ENCODE results near the gene PNPLA7. TPM values are rescaled to one million over a fixed set of nuclear protein-coding genes. Genes with fewer than 3 reads are reported as not detected.

PNPLA7 gene
- total RNA-seq, 1 experiment from 2014 or later: 0.90 TPM

DNA sequence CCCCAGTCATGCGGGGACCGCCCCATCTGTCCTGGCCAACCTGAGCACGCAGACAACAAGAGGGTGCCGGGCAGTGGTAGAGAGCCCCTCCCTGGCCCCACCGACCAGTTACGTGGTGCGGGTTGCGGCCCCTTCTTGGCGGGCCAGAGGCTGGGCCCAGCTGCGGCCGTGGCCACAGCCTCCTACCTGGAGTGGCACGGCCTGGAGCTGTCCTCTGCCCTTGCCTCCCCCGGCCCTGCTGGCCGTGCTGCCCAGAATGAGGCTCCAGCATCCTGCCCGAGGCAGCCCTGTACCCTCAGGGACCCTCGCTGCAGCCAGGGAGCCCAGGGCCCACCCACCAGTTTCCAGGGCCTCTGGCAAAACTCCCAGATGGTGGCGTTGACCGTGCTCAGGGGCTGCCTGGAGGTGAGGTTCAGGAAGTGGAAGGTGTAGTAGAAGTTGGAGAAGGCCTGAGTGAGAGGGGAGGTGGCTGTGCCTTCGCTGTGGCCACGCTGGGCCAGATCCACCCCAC, 114.8 kb downstream of the PNPLA7 start:
- ChIA-PET POLR2A (ENCODE audit: low non-redundant PET) (no interaction called here), CTCF (no interaction called here)
- Histone ChIP-seq H3K27ac (ENCODE audit: low read depth, low read length, poor library complexity, severe bottlenecking) (no peak overlapping the region), H3K36me3 (ENCODE audit: insufficient read depth, low read length, poor library complexity, severe bottlenecking) (no peaks in the 10 kb centered on the region), H3K27me3 (replicated peaks; ENCODE audit: insufficient read depth, low read depth, low read length, poor library complexity) (no peaks in the 10 kb centered on the region), H3K4me3 (ENCODE audit: low read depth, low read length, poor library complexity, severe bottlenecking) (no peak overlapping the region), H3K4me1 (ENCODE audit: insufficient read depth, low read length, poor library complexity, severe bottlenecking) (no peaks in the 10 kb centered on the region), H3K9me3 (ENCODE audit: low read depth, low read length, poor library complexity, severe bottlenecking) (no peaks in the 10 kb centered on the region)
- no peak for DNase-seq (ENCODE audit: low spot score)
- BruUV-seq (replicated peaks): no TSS peak
- intact Hi-C loops (cut with micrococcal nuclease; ENCODE audit: unreplicated experiment): no loop called here
- TF ChIP-seq CTCF (conservative IDR thresholded peaks at IDR 0.05; ENCODE audit: low read depth, low read length): no peak
- TF ChIP-seq EZH2 (IDR thresholded peaks at IDR 0.05; ENCODE audit: borderline replicate concordance, low read depth, low read length, poor library complexity, severe bottlenecking): no peak

DNA sequence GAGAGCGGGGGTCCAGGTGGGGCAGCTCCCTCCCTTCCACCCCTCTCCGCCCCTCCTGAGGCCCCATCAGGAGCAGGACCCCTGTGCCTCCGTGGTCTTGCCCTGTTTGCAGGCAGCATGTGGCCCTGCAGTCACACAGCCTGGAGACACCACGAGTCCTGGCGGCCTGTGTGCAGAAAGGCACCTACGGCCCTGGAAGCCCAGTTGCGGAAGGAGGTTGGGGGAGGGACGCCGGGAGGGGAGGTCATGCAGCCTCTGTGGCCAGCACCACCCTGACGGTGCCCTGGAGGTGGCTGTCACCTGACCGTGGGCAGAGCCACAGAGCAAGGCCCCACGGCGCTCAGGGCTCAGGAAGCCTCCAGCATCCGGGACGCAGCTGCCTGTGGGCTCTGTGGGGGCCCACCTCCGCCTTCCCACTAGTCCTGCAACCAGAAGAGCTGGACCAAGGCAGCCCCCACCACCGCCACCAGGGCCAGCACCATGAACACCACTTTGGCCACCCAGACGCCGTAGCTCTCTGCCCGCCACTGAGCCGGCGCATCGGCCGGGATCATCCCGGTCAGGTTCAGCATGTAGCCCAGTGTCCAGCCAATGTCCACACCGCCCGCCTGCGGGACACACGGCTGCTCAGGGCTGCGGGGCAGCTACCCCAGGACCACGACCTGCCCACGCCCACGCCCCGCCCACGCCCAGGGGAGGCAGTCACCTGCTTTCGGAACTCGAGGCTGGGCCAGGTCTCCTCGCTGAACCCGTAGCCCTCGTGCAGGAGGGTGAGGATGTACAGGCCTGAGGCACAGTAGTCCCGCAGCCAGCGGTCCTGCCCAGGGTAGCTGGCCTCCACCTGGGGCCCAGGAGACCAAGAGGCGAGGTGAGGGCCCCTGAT, 115.5 kb downstream of the PNPLA7 start:
- CTCF ChIA-PET: no interaction called here
- TF ChIP-seq CTCF (conservative IDR thresholded peaks at IDR 0.05; ENCODE audit: low read depth, low read length): no peak
- TF ChIP-seq EZH2 (IDR thresholded peaks at IDR 0.05; ENCODE audit: borderline replicate concordance, low read depth, low read length, poor library complexity, severe bottlenecking): no peak
- BruUV-seq (replicated peaks): no TSS peak
- no peak overlapping the region for H3K27ac ChIP-seq (ENCODE audit: low read depth, low read length, poor library complexity, severe bottlenecking)
- H3K36me3 ChIP-seq (ENCODE audit: insufficient read depth, low read length, poor library complexity, severe bottlenecking): no peaks in the 10 kb centered on the region
- intact Hi-C loops (cut with micrococcal nuclease; ENCODE audit: unreplicated experiment): no loop called here
- POLR2A ChIA-PET (ENCODE audit: low non-redundant PET): no interaction called here
- H3K9me3 ChIP-seq (ENCODE audit: low read depth, low read length, poor library complexity, severe bottlenecking): no peaks in the 10 kb centered on the region
- H3K4me1 ChIP-seq (ENCODE audit: insufficient read depth, low read length, poor library complexity, severe bottlenecking): no peaks in the 10 kb centered on the region
- no peaks in the 10 kb centered on the region for H3K27me3 ChIP-seq (replicated peaks; ENCODE audit: insufficient read depth, low read depth, low read length, poor library complexity)
- DNase-seq (ENCODE audit: low spot score): no peak
- no peak overlapping the region for H3K4me3 ChIP-seq (ENCODE audit: low read depth, low read length, poor library complexity, severe bottlenecking)

GRCh38 chr9:137433916-137434431, 116.2 kb downstream of the PNPLA7 start:
- BruUV-seq (replicated peaks): no TSS peak
- no peak for DNase-seq (ENCODE audit: low spot score)

More at GRCh38 chr9:137433916-137434431, 116.2 kb downstream of the PNPLA7 start:
- no peaks in the 10 kb centered on the region for H3K27me3 ChIP-seq (replicated peaks; ENCODE audit: insufficient read depth, low read depth, low read length, poor library complexity)
- TF ChIP-seq CTCF (conservative IDR thresholded peaks at IDR 0.05; ENCODE audit: low read depth, low read length): no peak
- no peak for TF ChIP-seq EZH2 (IDR thresholded peaks at IDR 0.05; ENCODE audit: borderline replicate concordance, low read depth, low read length, poor library complexity, severe bottlenecking)
- ChIA-PET POLR2A (ENCODE audit: low non-redundant PET) (no interaction called here), CTCF (no interaction called here)
- no peaks in the 10 kb centered on the region for H3K9me3 ChIP-seq (ENCODE audit: low read depth, low read length, poor library complexity, severe bottlenecking)
- H3K4me1 ChIP-seq (ENCODE audit: insufficient read depth, low read length, poor library complexity, severe bottlenecking): no peaks in the 10 kb centered on the region
- H3K27ac ChIP-seq (ENCODE audit: low read depth, low read length, poor library complexity, severe bottlenecking): no peak overlapping the region
- no peak overlapping the region for H3K4me3 ChIP-seq (ENCODE audit: low read depth, low read length, poor library complexity, severe bottlenecking)
- intact Hi-C loops (cut with micrococcal nuclease; ENCODE audit: unreplicated experiment): no loop called here
- H3K36me3 ChIP-seq (ENCODE audit: insufficient read depth, low read length, poor library complexity, severe bottlenecking): no peaks in the 10 kb centered on the region
